ENCODE data around the gene IFNL4. TPM values are rescaled to one million over a fixed set of nuclear protein-coding genes. Genes with fewer than 3 reads are reported as not detected.
"Not testable (repeated sequence)": the region's sequence is repeated elsewhere in the genome, so short reads cannot be mapped to it uniquely, and the experiment has no call there.

IFNL4 gene
- total and polyA plus RNA-seq, 8 donors = not detected

DNA sequence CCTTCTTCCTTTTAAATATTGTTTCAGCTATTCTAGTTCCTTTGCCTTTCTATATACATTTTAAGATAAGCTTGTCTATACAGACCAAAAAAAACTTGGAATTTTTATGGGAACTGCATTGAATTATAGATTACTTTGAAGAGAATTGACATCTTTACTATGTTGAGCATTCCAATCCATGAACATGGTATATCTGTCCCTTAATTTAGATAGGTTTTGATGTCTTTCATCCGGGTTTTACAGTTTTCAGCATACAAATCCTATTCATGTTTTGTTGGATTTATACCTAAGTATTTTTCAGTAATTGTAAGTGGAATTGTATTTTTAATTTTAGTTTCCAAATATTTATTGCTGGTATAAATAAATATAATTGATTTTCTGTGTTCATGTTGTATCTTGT is 35.4 kb upstream of the IFNL4 start:
- no peaks in the 10 kb centered on the region for H3K36me3 ChIP-seq
- H3K27me3 ChIP-seq = no peaks in the 10 kb centered on the region
- ATAC-seq = no peak
- no peak for DNase-seq
- intact Hi-C loops (cut with DNase I) = no loop called here
- H3K4me3 ChIP-seq = no peak overlapping the region
- no peak overlapping the region for H3K27ac ChIP-seq
- H3K9me3 ChIP-seq = peaks cover 0 to 20% of the 10 kb centered on the region in 2 donors
- H3K4me1 ChIP-seq = no peaks in the 10 kb centered on the region
- TF ChIP-seq, protein P1, sequence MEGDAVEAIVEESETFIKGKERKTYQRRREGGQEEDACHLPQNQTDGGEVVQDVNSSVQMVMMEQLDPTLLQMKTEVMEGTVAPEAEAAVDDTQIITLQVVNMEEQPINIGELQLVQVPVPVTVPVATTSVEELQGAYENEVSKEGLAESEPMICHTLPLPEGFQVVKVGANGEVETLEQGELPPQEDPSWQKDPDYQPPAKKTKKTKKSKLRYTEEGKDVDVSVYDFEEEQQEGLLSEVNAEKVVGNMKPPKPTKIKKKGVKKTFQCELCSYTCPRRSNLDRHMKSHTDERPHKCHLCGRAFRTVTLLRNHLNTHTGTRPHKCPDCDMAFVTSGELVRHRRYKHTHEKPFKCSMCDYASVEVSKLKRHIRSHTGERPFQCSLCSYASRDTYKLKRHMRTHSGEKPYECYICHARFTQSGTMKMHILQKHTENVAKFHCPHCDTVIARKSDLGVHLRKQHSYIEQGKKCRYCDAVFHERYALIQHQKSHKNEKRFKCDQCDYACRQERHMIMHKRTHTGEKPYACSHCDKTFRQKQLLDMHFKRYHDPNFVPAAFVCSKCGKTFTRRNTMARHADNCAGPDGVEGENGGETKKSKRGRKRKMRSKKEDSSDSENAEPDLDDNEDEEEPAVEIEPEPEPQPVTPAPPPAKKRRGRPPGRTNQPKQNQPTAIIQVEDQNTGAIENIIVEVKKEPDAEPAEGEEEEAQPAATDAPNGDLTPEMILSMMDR (IDR thresholded peaks at IDR 0.05) = no peak

DNA sequence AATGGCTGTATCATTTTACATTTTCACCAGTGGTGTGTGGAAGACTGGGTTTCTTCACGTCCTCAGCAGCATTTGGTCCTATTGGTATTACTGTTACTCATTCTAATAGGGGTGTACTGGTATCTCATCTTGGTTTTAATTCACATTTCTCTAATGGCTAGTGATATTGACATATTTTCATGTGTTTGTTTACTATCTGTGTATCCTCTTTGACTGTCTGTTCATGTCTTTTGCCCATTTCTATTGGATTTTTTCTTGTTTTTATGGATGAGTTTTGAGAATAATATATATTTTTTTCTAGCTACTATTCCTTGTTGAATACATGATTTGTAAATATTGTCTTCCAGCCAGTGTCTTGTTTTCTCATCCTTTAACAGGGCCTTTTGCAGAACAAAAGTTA is 33.4 kb upstream of the IFNL4 start:
- no peak overlapping the region for H3K27ac ChIP-seq
- peaks cover 0 to 20% of the 10 kb centered on the region in 2 donors for H3K9me3 ChIP-seq
- TF ChIP-seq, protein P1 (IDR thresholded peaks at IDR 0.05) = no peak
- ATAC-seq (no peak), DNase-seq (no peak)
- H3K36me3 ChIP-seq = no peaks in the 10 kb centered on the region
- intact Hi-C loops (cut with DNase I) = no loop called here
- no peaks in the 10 kb centered on the region for H3K27me3 ChIP-seq
- no peak overlapping the region for H3K4me3 ChIP-seq
- no peaks in the 10 kb centered on the region for H3K4me1 ChIP-seq

DNA sequence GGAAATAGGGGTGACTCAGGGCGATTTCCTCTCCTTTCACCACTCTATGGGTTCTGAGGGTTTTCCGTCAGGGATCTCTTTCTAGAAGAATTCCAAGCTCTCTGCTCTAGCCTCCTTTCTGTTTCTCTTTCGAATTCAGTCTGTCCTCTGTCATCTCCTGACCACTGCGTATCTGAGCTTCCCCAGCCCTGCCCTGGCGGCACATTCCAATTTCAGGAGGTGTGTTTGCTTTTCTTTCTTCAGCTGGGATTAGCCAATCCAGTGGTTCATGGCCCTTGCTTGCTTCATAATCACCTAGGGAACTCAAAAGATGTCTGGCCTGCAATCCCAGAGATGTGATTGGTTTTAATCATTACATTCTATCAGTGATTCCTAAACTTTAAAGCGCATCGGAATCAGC is 28.9 kb upstream of the IFNL4 start:
- Histone ChIP-seq H3K27me3 (no peaks in the 10 kb centered on the region), H3K4me3 (no peak overlapping the region), H3K36me3 (no peaks in the 10 kb centered on the region), H3K27ac (no peak overlapping the region), H3K4me1 (no peaks in the 10 kb centered on the region), H3K9me3 (peaks cover 0 to 7% of the 10 kb centered on the region in 2 donors)
- no peak for DNase-seq
- intact Hi-C loops (cut with DNase I) = no loop called here
- TF ChIP-seq, protein P1 (IDR thresholded peaks at IDR 0.05) = no peak
- ATAC-seq = peak; percentile 89

DNA sequence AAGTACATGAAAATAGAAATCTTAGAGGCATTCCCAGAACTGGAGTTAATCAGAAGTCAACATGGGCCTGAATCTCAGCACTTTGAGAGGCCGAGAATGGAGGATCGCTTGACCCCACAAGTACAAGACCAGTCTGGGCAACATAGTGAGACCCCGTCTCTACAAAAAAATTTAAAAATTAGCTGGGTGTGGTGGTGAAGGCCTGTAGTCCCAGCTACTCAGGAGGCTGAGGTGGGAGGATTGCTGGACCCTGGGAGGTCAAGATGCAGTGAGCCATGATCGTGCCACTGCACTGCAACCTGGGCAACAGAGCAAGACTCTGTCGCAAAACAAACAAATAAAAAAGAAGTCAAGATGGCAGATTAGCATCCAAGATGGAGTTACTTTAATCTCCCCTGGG is 28.1 kb upstream of the IFNL4 start:
- Histone ChIP-seq H3K4me1 (no peaks in the 10 kb centered on the region), H3K9me3 (no peaks in the 10 kb centered on the region), H3K4me3 (no peak overlapping the region), H3K36me3 (no peaks in the 10 kb centered on the region), H3K27ac (no peak overlapping the region), H3K27me3 (no peaks in the 10 kb centered on the region)
- TF ChIP-seq, protein P1 (IDR thresholded peaks at IDR 0.05) = no peak
- intact Hi-C loops (cut with DNase I) = no loop called here
- no peak for ATAC-seq
- no peak for DNase-seq

DNA sequence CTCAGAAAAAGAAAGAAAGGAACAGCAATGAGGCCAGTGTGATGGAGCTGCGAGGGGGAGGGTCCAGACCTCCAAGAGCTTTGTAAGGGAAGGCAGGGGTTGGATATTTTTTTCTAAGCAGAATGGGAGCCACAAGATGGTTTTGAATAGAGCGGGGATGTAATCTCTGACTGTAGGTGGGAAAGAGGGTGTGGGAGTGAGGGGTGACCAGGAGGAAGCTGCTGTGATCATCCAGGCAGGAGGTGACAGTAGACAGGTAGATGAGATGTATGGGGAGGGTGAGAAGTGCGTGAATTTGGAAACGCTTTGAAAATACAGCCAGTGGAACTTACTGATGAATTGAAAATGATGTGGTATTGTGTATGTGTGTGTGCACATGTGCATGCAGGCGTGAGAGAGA is 26.9 kb upstream of the IFNL4 start:
- intact Hi-C loops (cut with DNase I) = no loop called here
- H3K4me3 ChIP-seq = no peak overlapping the region
- peaks cover 0 to 8% of the 10 kb centered on the region in 2 donors for H3K27me3 ChIP-seq
- H3K4me1 ChIP-seq = no peaks in the 10 kb centered on the region
- ATAC-seq = no peak
- TF ChIP-seq, protein P1 (IDR thresholded peaks at IDR 0.05) = no peak
- H3K36me3 ChIP-seq = no peaks in the 10 kb centered on the region
- H3K9me3 ChIP-seq = no peaks in the 10 kb centered on the region
- no peak overlapping the region for H3K27ac ChIP-seq
- DNase-seq = no peak

DNA sequence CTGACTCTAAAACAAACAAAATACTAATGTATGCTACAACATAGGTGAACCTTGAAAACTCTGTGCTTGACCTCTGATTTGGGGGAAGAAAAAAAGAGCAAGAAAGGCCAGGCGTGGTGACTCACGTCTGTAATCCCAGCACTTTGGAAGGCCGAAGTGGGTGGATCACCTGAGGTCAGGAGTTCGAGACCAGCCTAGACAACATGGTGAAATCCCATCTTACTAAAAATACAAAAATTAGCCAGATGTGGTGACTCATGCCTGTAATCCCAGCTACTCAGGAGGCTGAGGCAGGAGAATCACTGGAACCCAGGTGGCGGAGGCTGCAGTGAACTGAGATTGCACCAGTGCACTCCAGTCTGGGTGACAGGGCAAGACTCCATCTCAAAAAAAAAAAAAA is 25.2 kb upstream of the IFNL4 start:
- H3K4me3 ChIP-seq; DNase-seq; ATAC-seq; H3K36me3 ChIP-seq; H3K27ac ChIP-seq; intact Hi-C loops (cut with DNase I); H3K4me1 ChIP-seq; H3K9me3 ChIP-seq: not testable (repeated sequence)
- peaks cover 0 to 21% of the 10 kb centered on the region in 2 donors for H3K27me3 ChIP-seq

All from left lung (tissue), 10 donors.